GM12878 (cell line): ENCODE measurements around the gene PUSL1. TPM values are rescaled to one million over a fixed set of nuclear protein-coding genes. Genes with fewer than 3 reads are reported as not detected.

Experiments
- ATAC-seq: fragments of 200-7000 bp; cut with Tn5 transposase; 3 replicates; pipeline ENCODE4 v1.9.1; 2020; ENCODE audit warnings: mild to moderate bottlenecking, moderate library complexity
- BruUV-seq: library from RNA; stranded (reverse); fragments of 400-500 nt; replicated peaks from 2 replicates; lab custom pipeline; 2021; lab: Mats Ljungman, UMichigan
- CTCF ChIA-PET: fragments of 300-600 bp; sonication (Branson Sonifier 250); formaldehyde crosslinking; extraction: SDS; loops from one replicate; lab custom pipeline; 2021; ENCODE audit warnings: inconsistent platforms; lab: Yijun Ruan, JAX
- POLR2A ChIA-PET: fragments of 350-600 bp; formaldehyde crosslinking; extraction: SDS; loops from one replicate; lab custom pipeline; 2021; ENCODE audit warnings: inconsistent platforms; lab: Charles Lee
- RAD21 ChIA-PET: fragments of 300-600 bp; sonication (Branson Sonifier 250); formaldehyde crosslinking; loops from one replicate; lab custom pipeline; 2023; ENCODE audit warnings: antibody characterized with exemption; ENCODE audit not compliant: unreplicated experiment; lab: Charles Lee
- SMC1A ChIA-PET: fragments of 300-600 bp; sonication (Branson Sonifier 250); formaldehyde crosslinking; loops from one replicate; lab custom pipeline; 2023; ENCODE audit not compliant: unreplicated experiment, uncharacterized antibody; lab: Charles Lee
- DNase-seq: peaks from one replicate; pipeline ENCODE4 v3.0.0-alpha.2; 2011; ENCODE audit warnings: low read depth, low spot score
- FAIRE-seq: peaks from 3 replicates; lab custom pipeline; 2011; peaks lifted over from hg19 to GRCh38; lab: Jason Lieb, UNC
- H2AFZ ChIP-seq: 2 replicates; pipeline ENCODE4 v1.6.0; 2011; ENCODE audit warnings: low read depth, low read length, control low read depth; ENCODE audit not compliant: control insufficient read depth
- H3K27ac ChIP-seq: 2 replicates; pipeline ENCODE4 v1.5.1; 2011; ENCODE audit warnings: control low read depth; ENCODE audit not compliant: control insufficient read depth, insufficient read depth
- H3K27me3 ChIP-seq, 2 experiments: replicated peaks in 1 of 2; 2 replicates each; pipeline versions ENCODE4 v1.6.0 to v1.6.1; 2011; ENCODE audit warnings: low read length in 1 of 2; ENCODE audit not compliant: control insufficient read depth in 2 of 2, insufficient read depth in 2 of 2
- H3K36me3 ChIP-seq, 2 experiments: 2 replicates each; pipeline ENCODE4 v1.5.1; 2011; ENCODE audit warnings: low read length in 1 of 2; ENCODE audit not compliant: control insufficient read depth in 2 of 2, insufficient read depth in 2 of 2
- H3K4me1 ChIP-seq: 2 replicates; pipeline ENCODE4 v1.6.1; 2011; ENCODE audit warnings: mild to moderate bottlenecking, low read length, moderate library complexity, mixed read lengths; ENCODE audit not compliant: control insufficient read depth, insufficient read depth
- H3K4me2 ChIP-seq: 2 replicates; pipeline ENCODE4 v1.6.0; 2011; ENCODE audit warnings: control low read depth; ENCODE audit not compliant: control insufficient read depth, insufficient read depth
- H3K4me3 ChIP-seq: fragments of 200-600 bp; sonication (generic); 2 replicates; pipeline ENCODE4 v1.5.1; 2016
- H3K79me2 ChIP-seq: 2 replicates; pipeline ENCODE4 v1.6.0; 2011; ENCODE audit warnings: low read length; ENCODE audit not compliant: control insufficient read depth, insufficient read depth
- H3K9ac ChIP-seq: 2 replicates; pipeline ENCODE4 v1.8.0; 2011; ENCODE audit warnings: low read length, control low read depth, mixed read lengths; ENCODE audit not compliant: control insufficient read depth, insufficient read depth
- H3K9me3 ChIP-seq: replicated peaks from 3 replicates; pipeline ENCODE4 v1.5.1; 2011; ENCODE audit warnings: mild to moderate bottlenecking, low read length; ENCODE audit not compliant: control insufficient read depth, insufficient read depth
- H4K20me1 ChIP-seq: 2 replicates; pipeline ENCODE4 v1.6.0; 2011; ENCODE audit not compliant: control insufficient read depth, insufficient read depth
- DPF2 ChIP-seq: fragments of 450-650 bp; IDR thresholded peaks from 2 replicates; pipeline ENCODE4 v1.6.1; 2017; ENCODE audit warnings: mild to moderate bottlenecking
- MTA2 ChIP-seq: fragments of 450-650 bp; IDR thresholded peaks from 2 replicates; pipeline ENCODE4 v1.6.1; 2016; ENCODE audit warnings: low read depth, mild to moderate bottlenecking, moderate library complexity
- STAT3 ChIP-seq: IDR thresholded peaks from 2 replicates; pipeline ENCODE4 v1.6.1; 2011; ENCODE audit warnings: low read depth, low read length, improper control_type of control experiment
- WGBS: methylation state at CpG from one replicate; pipeline ENCODE4 v1.1.6; 2016; ENCODE audit warnings: low lambda C conversion rate; ENCODE audit not compliant: insufficient replicate concordance, insufficient coverage; ENCODE audit errors: missing lambda C conversion rate; 5-methylcytosine and 5-hydroxymethylcytosine counted together
- in situ Hi-C: fragments of 300-500 bp; cut with MboI; formaldehyde crosslinking; loops from 9 replicates; pipeline ENCODE4 v1.14.3; 2018; ENCODE audit warnings: mixed read lengths
- intact Hi-C: fragments of 100-400 bp; cut with micrococcal nuclease; formaldehyde crosslinking; loops from one replicate; pipeline ENCODE4 v1.14.2; 2022; ENCODE audit not compliant: unreplicated experiment
- polyA plus RNA-seq, 11 experiments: library from polyadenylated mRNA; depleted of rRNA in 4 of 11; unstranded in 6 of 11; stranded (reverse) in 5 of 11; fragments of >200 nt; fragmentation: Nextera tagmentation in 4 of 11; fragmentation: Illumina TruSeq in 1 of 11; extraction: Ambion mirVana in 4 of 11; extraction: Trizol in 1 of 11; gene quantifications; 1 replicate in 1 of 11; 2 replicates in 10 of 11; pipeline versions ENCODE4 v1.2.1 to v1.2.3, GENCODE V29; 2011 to 2016; ENCODE audit warnings: inconsistent platforms in 2 of 11, missing spikeins in 2 of 11, low read depth in 1 of 11
- total RNA-seq, 4 experiments: library from RNA; depleted of rRNA in 3 of 4; stranded (reverse); fragments of >200 nt in 3 of 4; fragmentation: Illumina TruSeq in 1 of 4; extraction: Trizol in 1 of 4; gene quantifications; 2 replicates each; pipeline versions ENCODE4 v1.2.1 to v1.2.3, GENCODE V29; 2013 to 2021
- TF ChIP-seq, protein P1 (sequence below): fragments of 450-650 bp; IDR thresholded peaks from 2 replicates; pipeline ENCODE4 v1.6.1; 2016; ENCODE audit warnings: mild to moderate bottlenecking
- TF ChIP-seq, protein P2 (sequence below): IDR thresholded peaks from 2 replicates; pipeline ENCODE4 v1.6.1; 2012; ENCODE audit warnings: low read depth, low read length, improper control_type of control experiment
- TF ChIP-seq, protein P3 (sequence below): fragments of 450-650 bp; formaldehyde crosslinking; IDR thresholded peaks from 2 replicates; pipeline ENCODE4 v1.4.0; 2022; ENCODE audit warnings: mild to moderate bottlenecking, moderate library complexity

Gene PUSL1
- total and polyA plus RNA-seq, 10 of the 15 experiments (the other 5 are each of a cell fraction or from before 2014, with no cell fraction given), result 0.16 to 28.4 (median 15.1) TPM

DNA sequence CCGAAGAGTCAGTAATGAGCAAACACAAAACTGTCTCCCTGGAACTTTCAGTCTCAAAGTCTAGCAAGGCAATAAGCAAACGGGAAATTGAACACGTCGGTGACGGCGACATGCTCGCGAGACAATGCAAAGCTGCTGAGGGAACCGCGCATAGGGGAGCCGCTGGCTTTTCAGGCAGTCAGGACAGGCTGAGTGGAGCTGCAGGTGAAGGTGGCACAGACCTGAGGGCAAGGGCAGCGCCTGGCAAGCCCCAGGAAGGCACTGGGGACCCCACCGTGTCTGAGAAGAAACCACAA, 11.2 kb downstream of the PUSL1 start:
- Histone ChIP-seq H3K27me3 (no peaks in the 10 kb centered on the region), H3K9me3 (no peaks in the 10 kb centered on the region)
- FAIRE-seq, result no peak
- no peak for TF ChIP-seq STAT3
- TF ChIP-seq, protein P1, sequence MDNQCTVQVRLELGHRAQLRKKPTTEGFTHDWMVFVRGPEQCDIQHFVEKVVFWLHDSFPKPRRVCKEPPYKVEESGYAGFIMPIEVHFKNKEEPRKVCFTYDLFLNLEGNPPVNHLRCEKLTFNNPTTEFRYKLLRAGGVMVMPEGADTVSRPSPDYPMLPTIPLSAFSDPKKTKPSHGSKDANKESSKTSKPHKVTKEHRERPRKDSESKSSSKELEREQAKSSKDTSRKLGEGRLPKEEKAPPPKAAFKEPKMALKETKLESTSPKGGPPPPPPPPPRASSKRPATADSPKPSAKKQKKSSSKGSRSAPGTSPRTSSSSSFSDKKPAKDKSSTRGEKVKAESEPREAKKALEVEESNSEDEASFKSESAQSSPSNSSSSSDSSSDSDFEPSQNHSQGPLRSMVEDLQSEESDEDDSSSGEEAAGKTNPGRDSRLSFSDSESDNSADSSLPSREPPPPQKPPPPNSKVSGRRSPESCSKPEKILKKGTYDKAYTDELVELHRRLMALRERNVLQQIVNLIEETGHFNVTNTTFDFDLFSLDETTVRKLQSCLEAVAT, result peak; percentile 66; the same call in 1 of the 2 replicates
- TF ChIP-seq, all 136 proteins: peak for 1
- Histone ChIP-seq H4K20me1 (no peaks in the 10 kb centered on the region; the same call in 1 of the 2 replicates), H3K36me3 (peaks cover 0 to 15% of the 10 kb centered on the region in 2 experiments; a peak in 3 of 4 replicates), H3K27ac (no peak overlapping the region), H3K79me2 (peaks cover 31% of the 10 kb centered on the region), H2AFZ (no peak overlapping the region), H3K4me3 (no peak overlapping the region), H3K9ac (no peak overlapping the region), H3K4me1 (peaks cover 5% of the 10 kb centered on the region), H3K4me2 (no peak overlapping the region)
- ATAC-seq (no peak), DNase-seq (no peak)
- ChIA-PET SMC1A (no interaction called here), CTCF (interaction anchor here (0.6 kb wide), 1 partner anchor 29 kb away, joined by 4 read pairs; no protein-coding TSS in a partner anchor), POLR2A (no interaction called here), RAD21 (no interaction called here)
- intact Hi-C loops (no loop called here), in situ Hi-C loops (no loop called here)
- BruUV-seq, result no TSS peak
- WGBS, result 96% methylated on average over 13 of the region's 13 CpGs

DNA sequence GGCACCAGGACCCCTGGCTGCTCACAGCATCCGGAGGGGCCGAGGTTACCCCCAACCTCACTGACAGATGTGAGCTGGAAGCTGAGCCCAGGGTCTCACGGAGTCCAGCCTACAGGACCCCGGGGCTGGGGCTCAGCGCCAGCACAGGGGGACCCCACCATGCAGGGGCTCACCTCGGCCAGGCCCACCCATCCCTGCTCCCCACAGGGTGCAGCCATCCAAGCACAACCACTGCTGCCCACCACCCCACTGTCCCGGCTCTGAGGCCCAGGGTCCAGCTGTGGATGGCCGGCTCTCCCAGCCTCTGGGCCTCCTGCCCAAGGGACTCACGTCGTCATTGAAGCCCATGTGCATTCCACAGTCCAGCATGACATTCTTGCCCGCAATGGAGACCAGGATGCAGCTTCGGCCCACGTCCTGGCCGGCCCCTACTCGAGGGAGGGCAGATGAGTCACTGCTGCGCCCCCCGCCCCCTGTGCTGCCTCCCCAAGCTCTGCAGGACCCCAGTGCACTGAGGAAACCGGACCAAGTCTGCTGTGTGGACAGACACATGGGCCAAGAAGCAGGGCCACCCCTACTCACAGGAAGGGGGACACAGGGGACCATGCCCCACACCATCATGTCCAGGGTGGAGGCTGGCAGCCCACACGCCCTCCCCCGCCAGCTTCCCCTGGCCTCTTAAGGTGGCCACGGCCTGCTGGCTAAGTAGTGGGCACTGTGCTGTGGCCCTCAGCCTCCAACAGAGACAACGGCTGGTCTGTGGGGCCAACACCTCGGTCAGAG, 12.5 kb downstream of the PUSL1 start:
- Histone ChIP-seq H3K4me3 (no peak overlapping the region), H3K36me3 (peaks cover 0 to 9% of the 10 kb centered on the region in 2 experiments; a peak in 3 of 4 replicates), H3K27me3 (no peaks in the 10 kb centered on the region), H3K4me1 (peaks cover 10% of the 10 kb centered on the region), H3K4me2 (no peak overlapping the region), H3K9ac (no peak overlapping the region), H3K27ac (no peak overlapping the region), H2AFZ (no peak overlapping the region), H3K79me2 (peaks cover 43% of the 10 kb centered on the region), H3K9me3 (no peaks in the 10 kb centered on the region)
- ATAC-seq, result no peak
- intact Hi-C loops, result no loop called here
- ChIA-PET SMC1A (no interaction called here), POLR2A (no interaction called here)
- in situ Hi-C loops, result no loop called here
- no TSS peak for BruUV-seq
- no peak for DNase-seq
- TF ChIP-seq, protein P2, sequence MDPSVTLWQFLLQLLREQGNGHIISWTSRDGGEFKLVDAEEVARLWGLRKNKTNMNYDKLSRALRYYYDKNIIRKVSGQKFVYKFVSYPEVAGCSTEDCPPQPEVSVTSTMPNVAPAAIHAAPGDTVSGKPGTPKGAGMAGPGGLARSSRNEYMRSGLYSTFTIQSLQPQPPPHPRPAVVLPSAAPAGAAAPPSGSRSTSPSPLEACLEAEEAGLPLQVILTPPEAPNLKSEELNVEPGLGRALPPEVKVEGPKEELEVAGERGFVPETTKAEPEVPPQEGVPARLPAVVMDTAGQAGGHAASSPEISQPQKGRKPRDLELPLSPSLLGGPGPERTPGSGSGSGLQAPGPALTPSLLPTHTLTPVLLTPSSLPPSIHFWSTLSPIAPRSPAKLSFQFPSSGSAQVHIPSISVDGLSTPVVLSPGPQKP, result no peak
- no peak for TF ChIP-seq DPF2
- TF ChIP-seq, protein P3, sequence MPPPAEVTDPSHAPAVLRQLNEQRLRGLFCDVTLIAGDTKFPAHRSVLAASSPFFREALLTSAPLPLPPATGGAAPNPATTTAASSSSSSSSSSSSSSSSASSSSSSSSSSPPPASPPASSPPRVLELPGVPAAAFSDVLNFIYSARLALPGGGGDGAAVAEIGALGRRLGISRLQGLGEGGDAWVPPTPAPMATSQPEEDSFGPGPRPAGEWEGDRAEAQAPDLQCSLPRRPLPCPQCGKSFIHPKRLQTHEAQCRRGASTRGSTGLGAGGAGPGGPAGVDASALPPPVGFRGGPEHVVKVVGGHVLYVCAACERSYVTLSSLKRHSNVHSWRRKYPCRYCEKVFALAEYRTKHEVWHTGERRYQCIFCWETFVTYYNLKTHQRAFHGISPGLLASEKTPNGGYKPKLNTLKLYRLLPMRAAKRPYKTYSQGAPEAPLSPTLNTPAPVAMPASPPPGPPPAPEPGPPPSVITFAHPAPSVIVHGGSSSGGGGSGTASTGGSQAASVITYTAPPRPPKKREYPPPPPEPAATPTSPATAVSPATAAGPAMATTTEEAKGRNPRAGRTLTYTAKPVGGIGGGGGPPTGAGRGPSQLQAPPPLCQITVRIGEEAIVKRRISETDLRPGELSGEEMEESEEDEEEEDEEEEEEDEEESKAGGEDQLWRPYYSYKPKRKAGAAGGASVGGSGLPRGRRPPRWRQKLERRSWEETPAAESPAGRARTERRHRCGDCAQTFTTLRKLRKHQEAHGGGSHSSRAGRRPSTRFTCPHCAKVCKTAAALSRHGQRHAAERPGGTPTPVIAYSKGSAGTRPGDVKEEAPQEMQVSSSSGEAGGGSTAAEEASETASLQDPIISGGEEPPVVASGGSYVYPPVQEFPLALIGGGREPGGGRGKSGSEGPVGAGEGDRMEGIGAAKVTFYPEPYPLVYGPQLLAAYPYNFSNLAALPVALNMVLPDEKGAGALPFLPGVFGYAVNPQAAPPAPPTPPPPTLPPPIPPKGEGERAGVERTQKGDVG, result no peak
- no peak for TF ChIP-seq MTA2
- TF ChIP-seq, all 136 proteins: peak for 0
- no peak for FAIRE-seq
- CTCF ChIA-PET, result no interaction called here
- WGBS, result 85% methylated on average over 22 of the region's 23 CpGs
- no peaks in the 10 kb centered on the region; the same call in 1 of the 2 replicates for H4K20me1 ChIP-seq
- RAD21 ChIA-PET, result no interaction called here
